OCI-LY1 (cell line): Measurements from ENCODE around the gene DHDH.

Experiments used
- EZH2 ChIP-seq: fragments of 200-600 bp; sonication (generic), shearing (Covaris generic); IDR thresholded peaks from 2 replicates; pipeline ENCODE4 v1.8.0; 2017; ENCODE audit warnings: borderline replicate concordance, mixed run types, mild to moderate bottlenecking, antibody characterized with exemption, low read length, moderate library complexity, mixed read lengths
- TF ChIP-seq, protein P1 (sequence below): fragments of 200-600 bp; sonication (generic), shearing (Covaris generic); IDR thresholded peaks from 2 replicates; pipeline ENCODE4 v1.5.1; 2017; ENCODE audit warnings: mild to moderate bottlenecking, antibody characterized with exemption, low read length, moderate library complexity, mixed read lengths

DNA sequence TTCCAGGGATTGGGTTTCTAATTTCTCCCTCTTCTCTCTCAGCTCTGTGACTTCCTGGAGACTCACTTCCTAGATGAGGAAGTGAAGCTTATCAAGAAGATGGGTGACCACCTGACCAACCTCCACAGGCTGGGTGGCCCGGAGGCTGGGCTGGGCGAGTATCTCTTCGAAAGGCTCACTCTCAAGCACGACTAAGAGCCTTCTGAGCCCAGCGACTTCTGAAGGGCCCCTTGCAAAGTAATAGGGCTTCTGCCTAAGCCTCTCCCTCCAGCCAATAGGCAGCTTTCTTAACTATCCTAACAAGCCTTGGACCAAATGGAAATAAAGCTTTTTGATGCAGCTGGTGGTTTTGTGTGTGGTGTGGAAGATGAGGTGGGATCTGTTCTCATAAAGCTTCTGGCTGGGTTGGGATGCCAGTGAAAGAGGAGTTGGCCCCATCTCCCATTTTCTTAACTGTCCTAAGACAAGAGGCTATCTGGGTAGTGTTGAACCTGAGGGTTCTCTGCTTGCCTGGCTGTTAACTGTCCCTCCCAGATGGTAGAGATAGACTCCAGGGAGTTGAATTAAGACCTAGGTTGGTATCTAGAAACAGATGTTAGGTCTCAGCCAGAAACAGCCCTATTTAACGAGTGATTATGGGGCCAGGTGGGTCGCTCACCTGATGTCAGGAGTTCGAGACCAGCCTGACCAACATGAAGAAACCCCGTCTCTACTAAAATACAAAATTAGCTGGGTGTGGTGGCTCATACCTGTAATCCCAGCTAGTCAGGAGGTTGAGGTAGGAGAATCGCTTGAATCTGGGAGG, 33.2 kb downstream of the DHDH start:
- TF ChIP-seq, protein P1, sequence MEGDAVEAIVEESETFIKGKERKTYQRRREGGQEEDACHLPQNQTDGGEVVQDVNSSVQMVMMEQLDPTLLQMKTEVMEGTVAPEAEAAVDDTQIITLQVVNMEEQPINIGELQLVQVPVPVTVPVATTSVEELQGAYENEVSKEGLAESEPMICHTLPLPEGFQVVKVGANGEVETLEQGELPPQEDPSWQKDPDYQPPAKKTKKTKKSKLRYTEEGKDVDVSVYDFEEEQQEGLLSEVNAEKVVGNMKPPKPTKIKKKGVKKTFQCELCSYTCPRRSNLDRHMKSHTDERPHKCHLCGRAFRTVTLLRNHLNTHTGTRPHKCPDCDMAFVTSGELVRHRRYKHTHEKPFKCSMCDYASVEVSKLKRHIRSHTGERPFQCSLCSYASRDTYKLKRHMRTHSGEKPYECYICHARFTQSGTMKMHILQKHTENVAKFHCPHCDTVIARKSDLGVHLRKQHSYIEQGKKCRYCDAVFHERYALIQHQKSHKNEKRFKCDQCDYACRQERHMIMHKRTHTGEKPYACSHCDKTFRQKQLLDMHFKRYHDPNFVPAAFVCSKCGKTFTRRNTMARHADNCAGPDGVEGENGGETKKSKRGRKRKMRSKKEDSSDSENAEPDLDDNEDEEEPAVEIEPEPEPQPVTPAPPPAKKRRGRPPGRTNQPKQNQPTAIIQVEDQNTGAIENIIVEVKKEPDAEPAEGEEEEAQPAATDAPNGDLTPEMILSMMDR: no peak
- TF ChIP-seq EZH2: no peak
